Fibroblast of lung (primary cell): ENCODE results near the gene FANCE. TPM values are rescaled to one million over a fixed set of nuclear protein-coding genes. Genes with fewer than 3 reads are reported as not detected.

Source experiments
- DNase-seq, 2 donors: peaks; one replicate each; pipeline versions ENCODE4 v3.0.0 to v3.0.0-alpha.2; 2010; ENCODE audit warnings: low read depth in 2 of 2
- H2AFZ ChIP-seq: 2 replicates; pipeline ENCODE4 v1.5.1; 2012; ENCODE audit warnings: low read length, control low read depth, inconsistent platforms
- H3K27ac ChIP-seq: 2 replicates; pipeline ENCODE4 v1.5.1; 2011; ENCODE audit warnings: low read length, control low read depth; ENCODE audit not compliant: insufficient read depth
- H3K27me3 ChIP-seq: 2 replicates; pipeline ENCODE4 v1.5.1; 2011; ENCODE audit warnings: mild to moderate bottlenecking, low read length; ENCODE audit not compliant: control insufficient read depth, insufficient read depth
- H3K36me3 ChIP-seq: 2 replicates; pipeline ENCODE4 v1.5.1; 2011; ENCODE audit warnings: low read length; ENCODE audit not compliant: control insufficient read depth, insufficient read depth
- H3K4me1 ChIP-seq: 2 replicates; pipeline ENCODE4 v1.5.1; 2011; ENCODE audit warnings: low read length; ENCODE audit not compliant: control insufficient read depth, insufficient read depth; ENCODE audit errors: extremely low read depth
- H3K4me2 ChIP-seq: 2 replicates; pipeline ENCODE4 v1.5.1; 2011; ENCODE audit warnings: low read length, control low read depth; ENCODE audit not compliant: insufficient read depth; ENCODE audit errors: extremely low read depth
- H3K4me3 ChIP-seq, 4 experiments: fragments of 200-600 bp in 1 of 4; sonication (generic) in 1 of 4; replicated peaks in 1 of 4; 2 replicates each; pipeline ENCODE4 v1.5.1; 2011 to 2016; ENCODE audit warnings: low read length in 4 of 4, low read depth in 3 of 4, mild to moderate bottlenecking in 3 of 4, control low read depth in 2 of 4, inconsistent platforms in 1 of 4, mixed read lengths in 1 of 4; ENCODE audit not compliant: insufficient read depth in 1 of 4; ENCODE audit errors: control extremely low read depth in 1 of 4
- H3K79me2 ChIP-seq: 2 replicates; pipeline ENCODE4 v1.5.1; 2012; ENCODE audit warnings: mild to moderate bottlenecking, low read length, inconsistent platforms; ENCODE audit not compliant: control insufficient read depth, insufficient read depth
- H3K9ac ChIP-seq: 2 replicates; pipeline ENCODE4 v1.5.1; 2011; ENCODE audit warnings: mild to moderate bottlenecking, low read length, control low read depth; ENCODE audit not compliant: insufficient read depth
- H3K9me3 ChIP-seq: 2 replicates; pipeline ENCODE4 v1.5.1; 2012; ENCODE audit warnings: low read depth, low read length; ENCODE audit not compliant: control insufficient read depth, insufficient read depth
- H4K20me1 ChIP-seq: 2 replicates; pipeline ENCODE4 v1.5.1; 2011; ENCODE audit warnings: low read length; ENCODE audit not compliant: control insufficient read depth, insufficient read depth; ENCODE audit errors: extremely low read depth
- EZH2 ChIP-seq: IDR thresholded peaks from 2 replicates; pipeline ENCODE4 v1.5.1; 2012; ENCODE audit warnings: low read length, control low read depth, mild to moderate bottlenecking; ENCODE audit errors: missing control alignments
- polyA plus RNA-seq, 2 donors: library from polyadenylated mRNA; depleted of rRNA in 1 of 2; stranded (reverse) in 1 of 2; unstranded in 1 of 2; fragments of >200 nt; gene quantifications; 2 replicates each; pipeline ENCODE4 v1.2.1, GENCODE V29; 2011 to 2012; ENCODE audit warnings: missing spikeins in 1 of 2
- total RNA-seq: library from RNA; depleted of rRNA; stranded (reverse); fragments of >200 nt; gene quantifications from 2 replicates; pipeline ENCODE4 v1.2.1, GENCODE V29; 2014
- TF ChIP-seq, protein P1 (sequence below), 2 donors: IDR thresholded peaks in 1 of 2; conservative IDR thresholded peaks in 1 of 2; 1 replicate in 1 of 2; 2 replicates in 1 of 2; pipeline ENCODE4 v1.5.1; 2011 to 2012; ENCODE audit warnings: low read length in 2 of 2, control low read depth in 1 of 2, inconsistent platforms in 1 of 2, low read depth in 1 of 2, mild to moderate bottlenecking in 1 of 2

FANCE gene
- total and polyA plus RNA-seq, 2 donors (not counting 1 experiment from before 2014, with no cell fraction given), result 3.2 to 10.7 TPM

DNA sequence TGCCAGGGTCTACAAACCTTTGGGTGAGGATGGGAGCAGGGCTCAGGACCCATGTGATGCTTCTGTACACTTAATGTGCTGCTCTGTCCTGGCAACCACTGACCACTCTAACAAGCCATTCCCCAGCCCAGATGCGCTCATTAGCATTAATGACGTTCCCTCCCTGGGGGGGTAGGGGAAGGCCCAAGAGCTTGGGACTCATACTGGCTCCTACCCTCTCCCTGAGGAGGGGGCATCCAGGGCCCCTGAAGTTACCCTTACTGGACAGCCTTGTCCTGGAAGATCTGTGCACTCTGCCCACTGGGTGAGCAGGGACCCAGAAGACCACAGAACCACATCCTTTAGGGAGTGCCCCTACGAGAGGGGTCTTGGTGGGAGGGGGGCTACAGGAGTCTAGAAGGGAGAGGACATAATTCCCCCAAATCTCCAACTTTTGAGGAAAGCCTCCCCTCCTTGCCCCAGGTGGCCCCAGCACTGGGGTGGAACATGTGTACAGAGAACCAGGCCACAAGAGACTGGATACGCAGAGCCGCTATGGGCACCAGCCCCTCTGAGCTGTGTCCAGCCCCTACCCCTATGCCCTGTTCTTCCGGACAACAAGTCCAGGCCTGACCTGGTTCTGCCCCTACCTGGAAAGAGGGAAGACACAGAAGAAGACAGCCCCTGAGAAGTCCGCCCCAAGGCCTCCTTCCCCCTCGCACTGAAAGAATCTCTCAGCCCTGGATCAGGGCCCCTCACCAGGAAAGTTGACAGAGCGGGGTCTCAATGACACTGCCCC is 43.3 kb downstream of the FANCE start:
- Histone ChIP-seq H2AFZ (no peak overlapping the region), H3K4me3 (peak overlapping the region; percentile 61 to 78 (median 70)), H3K4me2 (peak overlapping the region; percentile 96), H3K9me3 (no peaks in the 10 kb centered on the region), H3K9ac (peak overlapping the region; percentile 73), H3K27me3 (no peaks in the 10 kb centered on the region), H3K36me3 (peaks cover 3% of the 10 kb centered on the region), H3K79me2 (peaks cover 51% of the 10 kb centered on the region), H3K27ac (peak overlapping the region; percentile 74), H4K20me1 (no peaks in the 10 kb centered on the region), H3K4me1 (peaks cover 38% of the 10 kb centered on the region)
- TF ChIP-seq, protein P1, sequence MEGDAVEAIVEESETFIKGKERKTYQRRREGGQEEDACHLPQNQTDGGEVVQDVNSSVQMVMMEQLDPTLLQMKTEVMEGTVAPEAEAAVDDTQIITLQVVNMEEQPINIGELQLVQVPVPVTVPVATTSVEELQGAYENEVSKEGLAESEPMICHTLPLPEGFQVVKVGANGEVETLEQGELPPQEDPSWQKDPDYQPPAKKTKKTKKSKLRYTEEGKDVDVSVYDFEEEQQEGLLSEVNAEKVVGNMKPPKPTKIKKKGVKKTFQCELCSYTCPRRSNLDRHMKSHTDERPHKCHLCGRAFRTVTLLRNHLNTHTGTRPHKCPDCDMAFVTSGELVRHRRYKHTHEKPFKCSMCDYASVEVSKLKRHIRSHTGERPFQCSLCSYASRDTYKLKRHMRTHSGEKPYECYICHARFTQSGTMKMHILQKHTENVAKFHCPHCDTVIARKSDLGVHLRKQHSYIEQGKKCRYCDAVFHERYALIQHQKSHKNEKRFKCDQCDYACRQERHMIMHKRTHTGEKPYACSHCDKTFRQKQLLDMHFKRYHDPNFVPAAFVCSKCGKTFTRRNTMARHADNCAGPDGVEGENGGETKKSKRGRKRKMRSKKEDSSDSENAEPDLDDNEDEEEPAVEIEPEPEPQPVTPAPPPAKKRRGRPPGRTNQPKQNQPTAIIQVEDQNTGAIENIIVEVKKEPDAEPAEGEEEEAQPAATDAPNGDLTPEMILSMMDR (conservative IDR thresholded peaks at IDR 0.05 in 1 of 2, IDR thresholded peaks at IDR 0.05 in 1 of 2; ENCODE audit: low read depth in 1 of 2, low read length in 2 of 2), result no peak
- TF ChIP-seq EZH2, result no peak
- DNase-seq, result peak in 1 of 2 donors; percentile 52

DNA sequence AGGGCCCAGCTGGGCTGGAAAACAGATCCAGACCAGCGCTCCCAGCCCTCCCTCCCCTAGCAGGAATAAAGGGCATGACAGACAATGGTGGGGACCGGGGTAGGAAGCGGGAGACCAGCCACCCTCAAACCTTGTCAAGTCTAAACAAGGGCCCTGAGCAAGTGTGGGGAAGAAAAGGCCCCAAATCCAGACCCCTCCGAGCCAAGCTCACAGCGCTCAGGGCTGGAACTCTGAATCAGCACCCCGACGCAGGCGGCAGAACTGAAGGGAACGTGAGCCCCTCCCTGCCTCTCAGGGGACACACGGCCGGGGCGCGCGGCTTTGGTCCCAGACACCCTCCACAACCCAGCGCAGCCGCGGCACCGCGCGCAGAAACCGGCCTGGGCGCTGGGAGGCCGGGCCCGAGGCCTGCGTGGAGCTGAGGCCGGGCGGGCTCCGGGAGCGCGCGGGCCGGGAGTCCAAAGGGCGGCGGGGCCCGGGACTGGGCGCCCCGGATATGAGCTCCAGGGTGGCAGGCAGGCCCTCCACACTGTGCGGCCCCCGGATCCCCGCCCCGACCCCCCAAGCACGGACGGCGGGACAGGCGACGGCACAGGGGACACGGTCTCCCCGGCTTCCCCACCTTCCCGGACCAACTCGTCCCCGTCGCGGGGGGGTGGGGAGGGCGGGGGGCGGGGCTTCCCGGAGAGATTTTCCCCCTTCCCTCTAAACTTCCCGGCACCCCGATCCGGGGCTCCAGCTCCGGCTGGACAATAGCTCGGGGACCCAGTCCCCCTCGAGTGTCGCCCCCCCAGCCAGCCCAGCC is 44.1 kb downstream of the FANCE start:
- Histone ChIP-seq H3K79me2 (peaks cover 48% of the 10 kb centered on the region), H3K4me3 (peak overlapping the region; percentile 61 to 78 (median 70)), H2AFZ (no peak overlapping the region), H3K4me1 (peaks cover 33% of the 10 kb centered on the region), H3K27ac (peak overlapping the region; percentile 74), H3K27me3 (no peaks in the 10 kb centered on the region), H4K20me1 (no peaks in the 10 kb centered on the region), H3K36me3 (peaks cover 3% of the 10 kb centered on the region), H3K4me2 (peak overlapping the region; percentile 96), H3K9ac (peak overlapping the region; percentile 73), H3K9me3 (no peaks in the 10 kb centered on the region)
- TF ChIP-seq, protein P1 (conservative IDR thresholded peaks at IDR 0.05 in 1 of 2, IDR thresholded peaks at IDR 0.05 in 1 of 2; ENCODE audit: low read depth in 1 of 2, low read length in 2 of 2), result no peak
- no peak for TF ChIP-seq EZH2
- peak in 1 of 2 donors; percentile 32 for DNase-seq

DNA sequence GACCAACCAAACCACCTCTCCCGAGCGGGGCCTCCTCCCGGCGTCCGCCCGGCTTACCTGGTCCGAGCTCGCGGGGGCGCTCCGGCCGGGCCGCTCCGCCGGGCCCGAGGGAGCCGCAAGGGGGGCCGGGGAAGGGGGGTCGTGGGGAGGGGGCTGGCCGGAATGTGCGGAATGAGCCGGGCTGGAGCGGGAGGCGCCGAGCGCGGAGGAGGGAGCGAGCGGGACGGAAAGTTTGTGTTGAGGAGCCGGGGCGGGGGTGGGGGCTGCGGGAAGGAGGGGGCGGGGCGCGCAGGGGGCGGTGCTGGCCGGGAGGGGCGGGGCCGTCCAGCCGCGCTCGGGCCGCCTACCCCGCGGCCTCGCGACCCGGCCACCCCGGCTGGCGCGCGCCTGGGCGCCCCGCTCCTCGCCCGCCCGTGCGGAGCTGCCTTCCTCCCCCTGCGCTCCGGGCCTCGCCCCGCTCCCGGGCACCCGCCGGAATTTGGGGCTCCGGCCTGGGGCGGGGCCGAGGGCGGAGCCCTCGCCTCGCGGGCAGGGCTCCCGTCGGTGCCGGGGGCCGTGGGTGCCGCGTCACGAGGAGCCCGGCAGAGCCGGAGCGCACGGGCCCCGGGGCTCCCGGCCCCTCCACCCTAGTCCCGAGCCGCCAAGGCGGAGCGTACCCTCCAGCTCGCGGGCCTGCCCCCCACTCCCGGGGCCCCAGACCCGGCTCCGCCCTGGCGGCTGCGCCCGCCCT is 44.9 kb downstream of the FANCE start, which contains the start of gene TEAD3:
TEAD3 (minus strand) TSS at position 239 of the 730 bp plus-strand sequence.
- Histone ChIP-seq H3K4me3 (peak within 1 kb of the TSS; percentile 61 to 78 (median 70)), H3K36me3 (peaks cover 3% of the 10 kb centered on the region), H2AFZ (no peak within 1 kb of the TSS), H3K4me1 (peaks cover 27% of the 10 kb centered on the region), H3K9me3 (no peaks in the 10 kb centered on the region), H3K27me3 (no peaks in the 10 kb centered on the region), H4K20me1 (no peaks in the 10 kb centered on the region), H3K4me2 (peak within 1 kb of the TSS; percentile 96), H3K79me2 (peaks cover 40% of the 10 kb centered on the region), H3K27ac (peak within 1 kb of the TSS; percentile 94), H3K9ac (peak within 1 kb of the TSS; percentile 91)
- DNase-seq, result peak; percentile 55 to 78
- TF ChIP-seq, protein P1 (conservative IDR thresholded peaks at IDR 0.05 in 1 of 2, IDR thresholded peaks at IDR 0.05 in 1 of 2; ENCODE audit: low read depth in 1 of 2, low read length in 2 of 2), result peak in 1 of 2 donors; percentile 3
- TF ChIP-seq EZH2, result no peak
